ENCODE measurements around the gene FKBP2. TPM values are rescaled to one million over a fixed set of nuclear protein-coding genes. Genes with fewer than 3 reads are reported as not detected.
A peak's percentile ranks its signal among the peaks of the same experiment; 100 is the strongest.

The FKBP2 gene
- total RNA-seq, 1 experiment from 2014 or later, result 41.0 TPM

- H3K9me3 ChIP-seq (ENCODE audit: control insufficient read depth, low read depth, low read length), result no peaks in the 10 kb centered on the region
- H3K4me1 ChIP-seq (ENCODE audit: insufficient read depth, low read length), result no peaks in the 10 kb centered on the region
- H3K18ac ChIP-seq (ENCODE audit: insufficient read length, low read depth, low read length), result peak overlapping the region; percentile 68
- no peak overlapping the region for H4K91ac ChIP-seq (ENCODE audit: insufficient read length, low read depth, low read length)
- DNase-seq, result peak; percentile 99
- H2BK12ac ChIP-seq (ENCODE audit: insufficient read length, low read depth, low read length), result no peak overlapping the region
- no peak overlapping the region for H3K56ac ChIP-seq (ENCODE audit: insufficient read length, low read depth, low read length)
- no CpG with 5 or more reads among the region's 58 CpGs for WGBS (ENCODE audit: extremely low coverage, insufficient read length, low lambda C conversion rate)
- no peak overlapping the region for H2AFZ ChIP-seq (ENCODE audit: low read length)
- H3K27ac ChIP-seq (ENCODE audit: insufficient read length, low read depth, low read length), result peak overlapping the region; percentile 33
- H3K4ac ChIP-seq (ENCODE audit: low read depth, low read length), result no peak overlapping the region; the same call in 1 of the 2 replicates
- H3K23ac ChIP-seq (ENCODE audit: insufficient read length, low read depth, low read length), result no peak overlapping the region
- no peak overlapping the region for H4K5ac ChIP-seq (ENCODE audit: insufficient read length, low read depth, low read length)
- Mint-ChIP-seq H3K4me3 (peak overlapping the region; percentile 97 to 99), H3K27me3 (ENCODE audit: low read depth) (no peaks in the 10 kb centered on the region; the same call in none of the 2 replicates), H3K27ac (peak overlapping the region; percentile 99 to 100 (median 100)), H3K9me3 (no peaks in the 10 kb centered on the region), H3K36me3 (ENCODE audit: insufficient read depth in 1 of 3, low read depth in 3 of 3) (peaks cover 11 to 31% (median 23%) of the 10 kb centered on the region in 3 experiments; a peak in 6 of 7 replicates), H3K4me1 (peaks cover 21 to 26% of the 10 kb centered on the region in 2 experiments)
- no peak overlapping the region for H2BK15ac ChIP-seq (ENCODE audit: low read depth, low read length)
- H2BK120ac ChIP-seq (ENCODE audit: low read depth, low read length, poor library complexity, severe bottlenecking), result peak overlapping the region; percentile 24
- H2BK5ac ChIP-seq (ENCODE audit: insufficient read length, low read length), result no peak overlapping the region
- no peaks in the 10 kb centered on the region for H3K79me1 ChIP-seq (ENCODE audit: insufficient read depth, low read depth, low read length, poor library complexity, severe bottlenecking)
- TF ChIP-seq CTCF (conservative IDR thresholded peaks at IDR 0.05), result peak; percentile 18; the same call in 1 of the 3 replicates
- no peak overlapping the region for H4K8ac ChIP-seq (replicated peaks; ENCODE audit: insufficient read length, low read depth, low read length)
- no peaks in the 10 kb centered on the region for H3K79me2 ChIP-seq (ENCODE audit: insufficient read depth, low read length)
- peak overlapping the region; percentile 68 for H3K9ac ChIP-seq (ENCODE audit: extremely low read depth, insufficient read length, low read length)
- no peaks in the 10 kb centered on the region for H3K27me3 ChIP-seq (ENCODE audit: insufficient read depth, low read length)
- H3K14ac ChIP-seq (ENCODE audit: insufficient read depth, low read length), result peak overlapping the region; percentile 32
- H4K20me1 ChIP-seq (ENCODE audit: control insufficient read depth, insufficient read depth, insufficient read length), result peaks cover 2% of the 10 kb centered on the region
- no peak overlapping the region for H2AK5ac ChIP-seq (ENCODE audit: insufficient read length, low read length)
- peak overlapping the region; percentile 59 for H3K4me2 ChIP-seq (ENCODE audit: insufficient read depth, insufficient read length, low read length)
- peaks cover 15% of the 10 kb centered on the region for H3K23me2 ChIP-seq (ENCODE audit: insufficient read length, low read depth, low read length, poor library complexity, severe bottlenecking)
- no peak overlapping the region for H2BK20ac ChIP-seq (ENCODE audit: low read depth, low read length, poor library complexity, severe bottlenecking)
- no peak overlapping the region for H3T11ph ChIP-seq (ENCODE audit: low read length)
These were observed 28.8 kb downstream of the FKBP2 start for GRCh38 chr11:64269540-64270220.
